VCaP (cell line): ENCODE measurements around the gene VEZF1.

Experiments
- H3K27ac ChIP-seq: fragments of 450-650 bp; 2 replicates; pipeline ENCODE4 v1.5.1; 2017
- CTCF ChIP-seq: fragments of 450-650 bp; conservative IDR thresholded peaks from 2 replicates; pipeline ENCODE4 v1.5.1; 2017; ENCODE audit warnings: mild to moderate bottlenecking, moderate library complexity

VEZF1 gene

GRCh38 chr17:57949649-57950048 lies 38.4 kb downstream of the VEZF1 start:
- no peak for TF ChIP-seq CTCF
- H3K27ac ChIP-seq: no peak overlapping the region

GRCh38 chr17:57948555-57949420 lies 39.3 kb downstream of the VEZF1 start:
- H3K27ac ChIP-seq: no peak overlapping the region
- no peak for TF ChIP-seq CTCF

GRCh38 chr17:57948169-57948554 lies 39.9 kb downstream of the VEZF1 start:
- H3K27ac ChIP-seq: 0 out of 2 replicates have a peak overlapping the region, but pooled peaks have one; percentile 74
- no peak for TF ChIP-seq CTCF

GRCh38 chr17:57947369-57947768 lies 40.7 kb downstream of the VEZF1 start:
- peak overlapping the region; percentile 74 for H3K27ac ChIP-seq
- no peak for TF ChIP-seq CTCF

- no peak for TF ChIP-seq CTCF
- H3K27ac ChIP-seq: peak overlapping the region; percentile 74
These were observed 41.2 kb downstream of the VEZF1 start for GRCh38 chr17:57946798-57947358.

- H3K27ac ChIP-seq: peak overlapping the region; percentile 74
- TF ChIP-seq CTCF: no peak; the same call in 1 of the 2 replicates
These were observed 41.9 kb downstream of the VEZF1 start for GRCh38 chr17:57945996-57946797.

- no peak overlapping the region for H3K27ac ChIP-seq
- no peak for TF ChIP-seq CTCF
These were observed 43.1 kb downstream of the VEZF1 start for GRCh38 chr17:57944908-57945307.
